Upper lobe of right lung (tissue), 1 donor: ENCODE measurements around the gene VGF. TPM values are rescaled to one million over a fixed set of nuclear protein-coding genes. Genes with fewer than 3 reads are reported as not detected.
A peak's percentile ranks its signal among the peaks of the same experiment; 100 is the strongest.
"Not testable (repeated sequence)": the region's sequence is repeated elsewhere in the genome, so short reads cannot be mapped to it uniquely, and the experiment has no call there.

Source experiments
- ATAC-seq: fragments of 200-7000 bp; cut with Tn5 transposase; one replicate; pipeline ENCODE4 v1.9.1; 2020; ENCODE audit warnings: mild to moderate bottlenecking, moderate library complexity
- DNase-seq: peaks from one replicate; pipeline ENCODE4 v3.0.0-alpha.2; 2020
- H3K27ac ChIP-seq: fragments of 200-600 bp; one replicate; pipeline ENCODE4 v1.8.0; 2022
- H3K27me3 ChIP-seq: fragments of 200-600 bp; one replicate; pipeline ENCODE4 v1.8.0; 2022; ENCODE audit warnings: mild to moderate bottlenecking
- H3K36me3 ChIP-seq: fragments of 200-600 bp; one replicate; pipeline ENCODE4 v1.8.0; 2022
- H3K4me1 ChIP-seq: fragments of 200-600 bp; one replicate; pipeline ENCODE4 v1.8.0; 2022
- H3K4me3 ChIP-seq: fragments of 200-600 bp; one replicate; pipeline ENCODE4 v1.8.0; 2022; ENCODE audit warnings: mild to moderate bottlenecking
- H3K9me3 ChIP-seq: fragments of 200-600 bp; one replicate; pipeline ENCODE4 v1.8.0; 2022
- intact Hi-C: fragments of 100-400 bp; cut with DNase I; formaldehyde crosslinking; loops from one replicate; pipeline ENCODE4 v1.11.0; 2022
- total RNA-seq: library from RNA; stranded (reverse); fragmentation: NEBNext Ultra II Directional; extraction: Animal tissue kit (Norgen Biotek cat#: 25700); gene quantifications from one replicate; pipeline ENCODE4 v1.2.1, GENCODE V29; 2021
- TF ChIP-seq, protein P1 (sequence below): fragments of 200-600 bp; IDR thresholded peaks from one replicate; pipeline ENCODE4 v1.8.0; 2022; ENCODE audit warnings: antibody characterized with exemption
- donor health status: DM: no; HTN: yes; CAD: no; lungs with severe emphysema.

Gene VGF
- total RNA-seq, 1 donor from 2014 or later = not detected

DNA sequence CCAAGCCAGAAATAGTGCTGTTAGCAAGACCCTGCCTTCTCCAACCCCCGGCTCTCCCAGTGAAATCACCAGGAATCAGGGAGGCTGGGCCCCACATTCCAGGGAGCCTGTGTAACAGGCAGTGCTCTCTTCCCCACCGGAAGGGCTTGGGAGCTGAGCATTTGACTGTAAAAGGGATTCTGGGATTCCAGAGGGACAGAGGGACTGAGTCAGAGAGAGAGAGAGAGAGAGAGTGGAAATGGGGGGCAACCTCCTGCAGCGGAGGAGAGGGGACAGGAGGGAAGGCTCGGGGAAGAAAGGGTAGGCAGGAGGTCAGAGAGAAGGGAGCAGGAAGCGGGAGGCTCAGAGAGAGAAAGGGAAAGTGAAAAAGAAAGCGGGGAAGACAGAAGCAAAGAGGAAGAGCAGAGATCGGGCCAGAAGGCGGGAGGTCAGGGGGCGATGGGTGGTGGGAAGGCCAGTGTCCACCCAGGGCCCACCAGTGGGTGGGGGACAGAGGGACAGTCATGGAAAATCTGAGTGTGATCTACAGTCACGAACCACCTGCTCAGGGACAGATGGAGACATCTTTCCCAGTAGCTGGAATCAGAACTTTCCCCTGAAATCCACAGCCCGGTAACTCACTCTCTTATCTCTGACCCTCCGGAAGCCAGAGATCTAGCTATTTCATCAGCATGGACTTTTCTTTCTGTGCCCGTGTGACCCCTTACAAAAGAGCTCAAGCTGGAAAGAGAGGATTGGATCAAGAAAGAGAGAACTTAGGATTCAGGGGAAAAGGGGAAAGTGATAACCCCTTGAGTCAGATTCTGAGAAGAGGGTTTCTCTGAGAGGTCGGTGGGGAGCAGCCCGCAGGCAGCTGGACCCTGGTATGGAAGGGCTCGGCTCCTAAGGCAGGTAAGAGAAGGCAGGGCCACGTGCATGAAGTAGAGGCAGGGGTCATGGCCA lies 43.1 kb downstream of the VGF start:
- DNase-seq (peak; percentile 65), ATAC-seq (peak; percentile 42)
- Histone ChIP-seq H3K27ac (peak overlapping the region; percentile 83), H3K36me3 (no peaks in the 10 kb centered on the region), H3K4me1 (peaks cover 49% of the 10 kb centered on the region), H3K4me3 (peak overlapping the region; percentile 33), H3K27me3 (peaks cover 4% of the 10 kb centered on the region), H3K9me3 (no peaks in the 10 kb centered on the region)
- TF ChIP-seq, protein P1, sequence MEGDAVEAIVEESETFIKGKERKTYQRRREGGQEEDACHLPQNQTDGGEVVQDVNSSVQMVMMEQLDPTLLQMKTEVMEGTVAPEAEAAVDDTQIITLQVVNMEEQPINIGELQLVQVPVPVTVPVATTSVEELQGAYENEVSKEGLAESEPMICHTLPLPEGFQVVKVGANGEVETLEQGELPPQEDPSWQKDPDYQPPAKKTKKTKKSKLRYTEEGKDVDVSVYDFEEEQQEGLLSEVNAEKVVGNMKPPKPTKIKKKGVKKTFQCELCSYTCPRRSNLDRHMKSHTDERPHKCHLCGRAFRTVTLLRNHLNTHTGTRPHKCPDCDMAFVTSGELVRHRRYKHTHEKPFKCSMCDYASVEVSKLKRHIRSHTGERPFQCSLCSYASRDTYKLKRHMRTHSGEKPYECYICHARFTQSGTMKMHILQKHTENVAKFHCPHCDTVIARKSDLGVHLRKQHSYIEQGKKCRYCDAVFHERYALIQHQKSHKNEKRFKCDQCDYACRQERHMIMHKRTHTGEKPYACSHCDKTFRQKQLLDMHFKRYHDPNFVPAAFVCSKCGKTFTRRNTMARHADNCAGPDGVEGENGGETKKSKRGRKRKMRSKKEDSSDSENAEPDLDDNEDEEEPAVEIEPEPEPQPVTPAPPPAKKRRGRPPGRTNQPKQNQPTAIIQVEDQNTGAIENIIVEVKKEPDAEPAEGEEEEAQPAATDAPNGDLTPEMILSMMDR = no peak
- intact Hi-C loops = no loop called here

DNA sequence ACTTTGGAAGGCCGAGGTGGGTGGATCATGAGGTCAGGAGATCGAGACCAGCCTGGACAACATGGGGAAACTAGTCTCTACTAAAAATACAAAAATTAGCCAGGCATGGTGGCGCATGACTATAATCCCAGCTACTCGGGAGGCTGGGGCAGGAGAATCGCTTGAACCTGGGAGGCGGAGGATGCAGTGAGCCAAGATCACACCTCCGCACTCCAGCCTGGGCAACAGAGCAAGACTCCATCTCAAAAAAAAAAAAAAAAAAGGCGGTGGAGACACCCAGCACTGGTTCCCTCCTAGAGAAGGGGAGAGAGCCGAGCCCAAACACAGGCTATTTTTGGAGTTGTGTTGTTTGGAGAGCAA lies 43.8 kb downstream of the VGF start:
- H3K9me3 ChIP-seq, intact Hi-C loops, H3K27me3 ChIP-seq, ATAC-seq, DNase-seq, H3K36me3 ChIP-seq: not testable (repeated sequence)
- Histone ChIP-seq H3K4me1 (peaks cover 43% of the 10 kb centered on the region), H3K4me3 (peak overlapping the region; percentile 33), H3K27ac (peak overlapping the region; percentile 83)

DNA sequence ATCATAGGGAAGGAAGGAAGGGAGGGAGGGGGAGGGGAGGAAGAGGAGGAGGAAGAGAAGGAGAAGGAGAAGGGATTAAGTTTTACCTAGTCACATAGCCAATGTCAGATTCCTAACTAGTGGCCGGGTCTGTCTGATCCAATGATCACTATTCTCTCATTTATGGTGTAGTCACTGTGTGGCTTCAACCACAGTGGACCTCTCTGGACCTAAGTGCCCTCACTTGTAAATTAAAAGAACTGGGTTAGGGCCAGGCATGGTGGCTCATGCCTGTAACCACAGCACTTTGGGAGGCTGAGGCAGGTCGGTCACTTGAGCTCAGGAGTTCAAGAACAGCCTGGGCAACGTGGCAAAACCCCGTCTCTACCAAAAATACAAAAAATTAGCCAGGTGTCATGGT lies 45.1 kb downstream of the VGF start:
- H3K36me3 ChIP-seq = no peaks in the 10 kb centered on the region
- no peak overlapping the region for H3K27ac ChIP-seq
- DNase-seq (no peak), ATAC-seq (no peak)
- intact Hi-C loops = no loop called here
- H3K4me1 ChIP-seq = peaks cover 32% of the 10 kb centered on the region
- TF ChIP-seq, protein P1 = no peak
- no peak overlapping the region for H3K4me3 ChIP-seq
- H3K9me3 ChIP-seq = no peaks in the 10 kb centered on the region
- peaks cover 1% of the 10 kb centered on the region for H3K27me3 ChIP-seq

DNA sequence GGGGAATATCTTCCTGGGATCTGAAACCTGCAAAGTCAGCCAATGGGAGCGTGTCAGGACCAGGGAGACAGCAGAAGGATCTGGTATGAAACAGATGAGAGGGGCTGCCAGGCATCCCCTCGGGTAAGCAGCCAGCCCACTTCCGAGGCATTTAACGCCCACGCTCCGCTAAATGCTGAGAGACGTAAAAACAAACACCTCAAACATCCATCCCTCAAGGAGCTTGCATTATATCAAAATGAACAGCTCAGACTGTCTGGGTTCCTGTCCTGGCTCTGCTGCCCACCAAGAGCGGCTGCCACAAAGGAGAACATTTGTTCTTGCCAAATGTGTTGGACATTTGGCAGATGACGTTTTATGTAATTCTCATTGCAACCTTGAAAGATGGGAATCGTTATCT lies 45.5 kb downstream of the VGF start:
- Histone ChIP-seq H3K27ac (no peak overlapping the region), H3K4me3 (no peak overlapping the region), H3K36me3 (no peaks in the 10 kb centered on the region), H3K27me3 (no peaks in the 10 kb centered on the region), H3K9me3 (no peaks in the 10 kb centered on the region), H3K4me1 (peaks cover 28% of the 10 kb centered on the region)
- ATAC-seq (no peak), DNase-seq (no peak)
- intact Hi-C loops = no loop called here
- TF ChIP-seq, protein P1 = no peak

DNA sequence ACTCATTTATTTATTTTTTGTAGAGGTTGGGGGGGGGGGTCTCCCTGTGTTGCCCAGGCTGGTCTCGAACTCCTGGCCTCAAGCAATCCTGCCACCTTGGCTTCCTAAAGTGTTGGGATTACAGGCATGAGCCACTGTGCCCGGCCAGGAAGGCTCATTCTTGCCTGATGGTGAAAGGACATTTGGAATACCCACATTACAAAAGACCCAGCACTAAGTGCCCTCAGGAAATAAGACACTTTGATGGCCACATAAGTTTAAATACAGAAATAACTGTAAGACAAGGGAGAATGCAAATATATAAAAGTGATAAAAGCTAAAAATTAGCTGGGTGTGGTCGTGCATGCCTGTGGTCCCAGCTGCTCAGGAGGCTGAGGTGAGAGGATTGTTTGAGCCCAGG lies 46.5 kb downstream of the VGF start:
- H3K27ac ChIP-seq = no peak overlapping the region

DNA sequence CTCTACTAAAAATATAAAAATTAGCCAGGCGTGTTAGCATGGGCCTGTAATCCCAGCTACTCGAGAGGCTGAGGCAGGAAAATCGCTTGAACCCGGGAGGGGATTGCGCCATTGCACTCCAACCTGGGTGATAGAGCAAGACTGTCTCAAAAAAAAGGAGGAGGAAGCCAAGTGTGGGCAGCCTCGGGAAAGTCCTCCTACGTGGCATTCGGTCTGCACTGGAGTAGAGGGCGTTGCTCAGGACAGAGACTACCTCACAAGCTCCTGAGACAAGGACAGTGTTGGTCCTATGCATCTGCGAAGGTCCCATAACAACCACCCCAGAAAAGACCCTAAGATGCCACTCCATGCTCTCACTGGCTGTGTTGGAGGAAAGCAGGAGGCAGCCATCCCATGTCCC lies 48.5 kb downstream of the VGF start:
- Histone ChIP-seq H3K27me3 (no peaks in the 10 kb centered on the region), H3K4me3 (no peak overlapping the region), H3K36me3 (no peaks in the 10 kb centered on the region), H3K9me3 (no peaks in the 10 kb centered on the region), H3K4me1 (peaks cover 7% of the 10 kb centered on the region), H3K27ac (no peak overlapping the region)
- DNase-seq = no peak
- TF ChIP-seq, protein P1 = no peak
- ATAC-seq = peak; percentile 5
- intact Hi-C loops = no loop called here

More for the DNA sequence above, 46.5 kb downstream of the VGF start:
- no peak for DNase-seq
- Histone ChIP-seq H3K4me3 (no peak overlapping the region), H3K36me3 (no peaks in the 10 kb centered on the region), H3K27me3 (no peaks in the 10 kb centered on the region), H3K4me1 (peaks cover 19% of the 10 kb centered on the region), H3K9me3 (no peaks in the 10 kb centered on the region)
- ATAC-seq = no peak
- intact Hi-C loops = no loop called here
- TF ChIP-seq, protein P1 = no peak
